ENCODE results near the gene ITIH5. TPM values are rescaled to one million over a fixed set of nuclear protein-coding genes. Genes with fewer than 3 reads are reported as not detected.

Gene ITIH5
- total and polyA plus RNA-seq, 9 of the 15 experiments (the other 6 are each of a cell fraction or from before 2014, with no cell fraction given), result 0.52 to 4.5 (median 2.6) TPM

DNA sequence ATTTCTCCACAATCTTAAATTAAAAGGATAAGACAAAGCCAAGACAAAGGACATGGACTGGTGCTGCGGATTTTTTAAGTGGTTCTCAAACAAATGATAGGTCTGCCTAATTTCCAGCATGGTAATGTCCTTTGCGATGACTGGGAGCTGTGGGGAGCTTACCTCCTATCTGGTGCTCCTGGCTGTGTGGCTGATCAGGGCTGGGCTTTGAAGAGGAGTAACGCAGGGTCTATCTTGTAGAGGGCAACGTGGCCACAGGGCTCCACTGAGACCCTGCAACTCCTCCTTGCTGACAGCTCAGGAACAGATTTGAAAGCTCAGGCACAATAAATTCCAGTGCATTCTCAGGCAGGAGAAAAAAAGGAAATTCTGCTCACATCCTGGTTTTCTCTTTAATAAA, 152.8 kb downstream of the ITIH5 start:
- Histone ChIP-seq H4K20me1 (replicated peaks; ENCODE audit: control insufficient read depth, insufficient read depth, low read length) (no peaks in the 10 kb centered on the region), H2AFZ (ENCODE audit: low read depth, low read length) (no peak overlapping the region), H3K9me1 (ENCODE audit: control insufficient read depth, insufficient read depth, low read length) (no peaks in the 10 kb centered on the region), H3K9ac (ENCODE audit: insufficient read depth in 1 of 2, low read depth in 2 of 2, low read length in 2 of 2) (no peak overlapping the region), H3K27me3 (ENCODE audit: control insufficient read depth in 2 of 2, insufficient read depth in 2 of 2, low read length in 2 of 2) (peaks cover 0 to 15% of the 10 kb centered on the region in 2 experiments; a peak in 2 of 5 replicates), H3K27ac (ENCODE audit: extremely low read depth, low read depth, low read length) (no peak overlapping the region), H3K79me2 (ENCODE audit: control insufficient read depth, insufficient read depth, low read length) (no peaks in the 10 kb centered on the region), H3K4me1 (replicated peaks in 1 of 2; ENCODE audit: control insufficient read depth in 2 of 2, insufficient read depth in 2 of 2, low read length in 2 of 2) (no peaks in the 10 kb centered on the region; a peak in 1 of 5 replicates), H3K4me3 (no peak overlapping the region), H3K9me3 (replicated peaks; ENCODE audit: control insufficient read depth, insufficient read depth, low read depth, low read length) (no peaks in the 10 kb centered on the region), H3K4me2 (ENCODE audit: insufficient read depth, low read length) (no peak overlapping the region), H3K36me3 (ENCODE audit: control insufficient read depth, insufficient read depth, low read length) (no peaks in the 10 kb centered on the region)
- no peak for FAIRE-seq
- no TSS peak for BruUV-seq (replicated peaks)
- TF ChIP-seq BRF1 (IDR thresholded peaks at IDR 0.05; ENCODE audit: borderline replicate concordance, extremely low read depth, insufficient read length), result no peak
- no peak for TF ChIP-seq BHLHE40 (IDR thresholded peaks at IDR 0.05; ENCODE audit: low read length)
- TF ChIP-seq MTA2 (IDR thresholded peaks at IDR 0.05; ENCODE audit: low read depth), result no peak
- TF ChIP-seq RNF2 (IDR thresholded peaks at IDR 0.05), result no peak
- no peak for TF ChIP-seq KLF16 (IDR thresholded peaks at IDR 0.05)
- TF ChIP-seq STAT5B (CRISPR knock-in tag; IDR thresholded peaks at IDR 0.05), result no peak
- TF ChIP-seq FOXJ2 (tag; IDR thresholded peaks at IDR 0.05), result no peak
- TF ChIP-seq, protein P1, sequence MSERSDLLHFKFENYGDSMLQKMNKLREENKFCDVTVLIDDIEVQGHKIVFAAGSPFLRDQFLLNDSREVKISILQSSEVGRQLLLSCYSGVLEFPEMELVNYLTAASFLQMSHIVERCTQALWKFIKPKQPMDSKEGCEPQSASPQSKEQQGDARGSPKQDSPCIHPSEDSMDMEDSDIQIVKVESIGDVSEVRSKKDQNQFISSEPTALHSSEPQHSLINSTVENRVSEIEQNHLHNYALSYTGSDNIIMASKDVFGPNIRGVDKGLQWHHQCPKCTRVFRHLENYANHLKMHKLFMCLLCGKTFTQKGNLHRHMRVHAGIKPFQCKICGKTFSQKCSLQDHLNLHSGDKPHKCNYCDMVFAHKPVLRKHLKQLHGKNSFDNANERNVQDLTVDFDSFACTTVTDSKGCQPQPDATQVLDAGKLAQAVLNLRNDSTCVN (CRISPR knock-in tag; IDR thresholded peaks at IDR 0.05), result no peak
- no peak for TF ChIP-seq CEBPG (CRISPR knock-in tag; IDR thresholded peaks at IDR 0.05)
- no peak for TF ChIP-seq CEBPG (tag; conservative IDR thresholded peaks at IDR 0.05 in 1 of 2, IDR thresholded peaks at IDR 0.05 in 1 of 2)
- TF ChIP-seq NCOA4 (IDR thresholded peaks at IDR 0.05; ENCODE audit: partially characterized antibody), result no peak
- TF ChIP-seq POLR2G (IDR thresholded peaks at IDR 0.05; ENCODE audit: low read depth, low read length), result no peak
- TF ChIP-seq HNRNPH1 (optimal IDR thresholded peaks at IDR 0.05; ENCODE audit: low read depth, low read length), result no peak
- TF ChIP-seq, protein P2, sequence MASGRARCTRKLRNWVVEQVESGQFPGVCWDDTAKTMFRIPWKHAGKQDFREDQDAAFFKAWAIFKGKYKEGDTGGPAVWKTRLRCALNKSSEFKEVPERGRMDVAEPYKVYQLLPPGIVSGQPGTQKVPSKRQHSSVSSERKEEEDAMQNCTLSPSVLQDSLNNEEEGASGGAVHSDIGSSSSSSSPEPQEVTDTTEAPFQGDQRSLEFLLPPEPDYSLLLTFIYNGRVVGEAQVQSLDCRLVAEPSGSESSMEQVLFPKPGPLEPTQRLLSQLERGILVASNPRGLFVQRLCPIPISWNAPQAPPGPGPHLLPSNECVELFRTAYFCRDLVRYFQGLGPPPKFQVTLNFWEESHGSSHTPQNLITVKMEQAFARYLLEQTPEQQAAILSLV (tag; IDR thresholded peaks at IDR 0.05), result no peak
- TF ChIP-seq, protein P3, sequence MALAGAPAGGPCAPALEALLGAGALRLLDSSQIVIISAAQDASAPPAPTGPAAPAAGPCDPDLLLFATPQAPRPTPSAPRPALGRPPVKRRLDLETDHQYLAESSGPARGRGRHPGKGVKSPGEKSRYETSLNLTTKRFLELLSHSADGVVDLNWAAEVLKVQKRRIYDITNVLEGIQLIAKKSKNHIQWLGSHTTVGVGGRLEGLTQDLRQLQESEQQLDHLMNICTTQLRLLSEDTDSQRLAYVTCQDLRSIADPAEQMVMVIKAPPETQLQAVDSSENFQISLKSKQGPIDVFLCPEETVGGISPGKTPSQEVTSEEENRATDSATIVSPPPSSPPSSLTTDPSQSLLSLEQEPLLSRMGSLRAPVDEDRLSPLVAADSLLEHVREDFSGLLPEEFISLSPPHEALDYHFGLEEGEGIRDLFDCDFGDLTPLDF (CRISPR knock-in tag; IDR thresholded peaks at IDR 0.05), result no peak
- no peak for TF ChIP-seq TAF9B (IDR thresholded peaks at IDR 0.05; ENCODE audit: partially characterized antibody)
- TF ChIP-seq, protein P4, sequence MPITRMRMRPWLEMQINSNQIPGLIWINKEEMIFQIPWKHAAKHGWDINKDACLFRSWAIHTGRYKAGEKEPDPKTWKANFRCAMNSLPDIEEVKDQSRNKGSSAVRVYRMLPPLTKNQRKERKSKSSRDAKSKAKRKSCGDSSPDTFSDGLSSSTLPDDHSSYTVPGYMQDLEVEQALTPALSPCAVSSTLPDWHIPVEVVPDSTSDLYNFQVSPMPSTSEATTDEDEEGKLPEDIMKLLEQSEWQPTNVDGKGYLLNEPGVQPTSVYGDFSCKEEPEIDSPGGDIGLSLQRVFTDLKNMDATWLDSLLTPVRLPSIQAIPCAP (CRISPR knock-in tag; IDR thresholded peaks at IDR 0.05; ENCODE audit: borderline replicate concordance), result no peak
- TF ChIP-seq ZNF785 (CRISPR knock-in tag; IDR thresholded peaks at IDR 0.05), result no peak
- TF ChIP-seq, protein P5, sequence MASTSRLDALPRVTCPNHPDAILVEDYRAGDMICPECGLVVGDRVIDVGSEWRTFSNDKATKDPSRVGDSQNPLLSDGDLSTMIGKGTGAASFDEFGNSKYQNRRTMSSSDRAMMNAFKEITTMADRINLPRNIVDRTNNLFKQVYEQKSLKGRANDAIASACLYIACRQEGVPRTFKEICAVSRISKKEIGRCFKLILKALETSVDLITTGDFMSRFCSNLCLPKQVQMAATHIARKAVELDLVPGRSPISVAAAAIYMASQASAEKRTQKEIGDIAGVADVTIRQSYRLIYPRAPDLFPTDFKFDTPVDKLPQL (IDR thresholded peaks at IDR 0.05; ENCODE audit: extremely low read depth, insufficient read length), result no peak
- no peak for ATAC-seq
- ChIA-PET CTCF (ENCODE audit: low intra/inter-chr PET ratio) (no interaction called here), POLR2A (no interaction called here)
- DNase-seq (ENCODE audit: extremely low read depth in 1 of 4, low spot score in 3 of 4), result no peak
- in situ Hi-C loops (cut with MboI), result no loop called here
- 0% methylated on average over 4 of the region's 4 CpGs for whole genome bisulfite sequencing (ENCODE audit: insufficient coverage, low coverage, missing lambda C conversion rate)
- intact Hi-C loops (cut with micrococcal nuclease), result no loop called here
